ENCODE results near the gene COL4A1.

Gene COL4A1

GRCh38 chr13:110239280-110240125 is 67.5 kb downstream of the COL4A1 start:
- no peak for DNase-seq

- DNase-seq = no peak
Observed at GRCh38 chr13:110238818-110239195, 68.2 kb downstream of the COL4A1 start.

- DNase-seq = no peak
Observed at GRCh38 chr13:110237875-110238817, 68.8 kb downstream of the COL4A1 start.

GRCh38 chr13:110236831-110237261 is 70.1 kb downstream of the COL4A1 start:
- DNase-seq = no peak

DNA sequence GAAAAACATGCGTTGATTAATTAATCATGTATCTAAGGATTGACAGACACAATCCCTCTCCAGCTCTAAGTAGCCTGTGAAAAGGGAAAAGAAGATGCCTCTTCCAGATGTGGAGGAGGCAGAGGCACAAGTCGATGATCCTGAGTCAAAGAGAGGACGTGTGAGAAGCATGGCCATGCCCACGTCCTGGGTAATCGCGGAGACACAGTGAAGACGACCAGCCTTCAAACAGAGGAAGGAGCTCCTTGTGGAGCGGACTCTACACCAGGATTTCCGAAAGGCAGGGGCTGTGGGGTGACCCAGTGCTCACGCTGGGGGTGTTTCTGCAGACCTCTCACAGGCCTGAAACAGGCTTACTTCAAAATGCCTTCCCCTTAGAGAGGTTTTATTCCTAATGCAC is 70.5 kb downstream of the COL4A1 start:
- DNase-seq = no peak

DNA sequence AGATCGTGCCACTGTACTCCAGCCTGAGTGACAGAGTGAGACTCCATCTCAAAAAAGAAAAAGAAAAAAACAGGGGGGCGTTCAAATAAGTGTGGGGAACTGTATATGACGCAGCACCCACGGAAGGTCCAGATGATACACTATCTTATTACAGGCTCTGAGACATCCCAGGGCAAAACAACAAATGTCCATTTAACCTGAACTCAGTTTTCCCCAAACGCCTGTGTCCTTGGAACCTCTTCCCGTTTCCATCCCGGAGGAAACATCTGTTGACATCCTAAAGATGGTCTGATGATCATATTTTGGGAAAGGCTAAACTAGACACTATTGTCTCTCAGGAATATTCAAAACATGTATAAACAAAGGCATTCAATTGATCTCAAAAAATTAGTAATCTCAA is 72.4 kb downstream of the COL4A1 start:
- DNase-seq = no peak

GRCh38 chr13:110233951-110234280 is 73.0 kb downstream of the COL4A1 start:
- DNase-seq = no peak

- DNase-seq = no peak
Observed at GRCh38 chr13:110233181-110233950, 73.6 kb downstream of the COL4A1 start.

DNA sequence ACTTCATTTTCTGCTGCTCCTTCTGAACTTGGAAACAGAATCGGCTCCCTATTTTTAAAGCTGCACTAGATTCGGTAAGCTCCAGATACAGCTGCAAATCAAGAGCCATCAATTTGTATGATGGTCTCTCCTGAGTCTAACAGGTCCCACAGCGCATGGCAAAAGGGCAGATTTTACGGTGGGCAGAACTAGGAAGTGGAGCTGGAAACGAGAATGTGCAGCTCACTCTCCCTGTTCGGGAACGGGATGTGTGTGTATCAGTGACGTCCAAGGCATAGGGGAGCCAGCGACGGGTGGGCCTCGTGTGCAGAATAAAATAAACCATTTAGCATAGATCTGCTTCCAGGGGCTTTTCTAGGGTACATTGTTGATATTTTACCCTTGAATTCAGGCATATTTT is 74.2 kb downstream of the COL4A1 start:
- no peak for DNase-seq

GRCh38 chr13:110232142-110232541 is 74.8 kb downstream of the COL4A1 start:
- no peak for DNase-seq

DNA sequence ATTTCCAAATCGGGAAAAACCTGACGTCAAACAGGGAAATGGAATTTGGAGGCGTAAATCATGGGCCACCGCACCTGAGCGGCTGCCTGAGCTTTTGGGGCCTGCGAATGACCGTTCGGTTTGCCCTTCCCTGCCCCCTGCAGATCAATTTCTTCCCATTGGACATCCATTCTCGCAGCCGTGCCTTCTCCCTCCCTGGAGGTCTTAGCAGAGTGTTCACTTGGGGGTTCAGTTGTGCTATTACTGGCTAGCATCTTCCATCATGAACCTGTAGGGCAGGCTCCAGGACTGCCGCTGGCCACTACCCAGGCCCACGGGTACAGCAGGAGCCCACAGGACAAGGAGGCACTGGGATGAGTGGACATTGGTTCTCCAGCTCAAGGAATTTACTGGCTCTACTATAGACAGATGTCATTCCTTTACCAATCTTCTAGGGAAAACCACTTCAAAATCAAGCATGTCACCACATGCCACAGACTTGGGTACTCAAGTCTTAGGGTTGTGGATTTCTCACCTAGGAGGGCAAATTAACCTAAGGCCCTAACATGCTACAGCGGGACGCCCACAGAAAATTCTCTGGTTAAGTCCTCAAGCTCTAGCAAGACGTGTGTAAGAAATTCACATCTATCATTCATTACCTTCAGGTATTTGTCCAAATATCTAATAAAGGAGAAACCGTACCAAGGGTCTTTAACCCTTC is 75.5 kb downstream of the COL4A1 start:
- no peak for DNase-seq

- DNase-seq = no peak
Observed at GRCh38 chr13:110230661-110231347, 76.2 kb downstream of the COL4A1 start.

DNA sequence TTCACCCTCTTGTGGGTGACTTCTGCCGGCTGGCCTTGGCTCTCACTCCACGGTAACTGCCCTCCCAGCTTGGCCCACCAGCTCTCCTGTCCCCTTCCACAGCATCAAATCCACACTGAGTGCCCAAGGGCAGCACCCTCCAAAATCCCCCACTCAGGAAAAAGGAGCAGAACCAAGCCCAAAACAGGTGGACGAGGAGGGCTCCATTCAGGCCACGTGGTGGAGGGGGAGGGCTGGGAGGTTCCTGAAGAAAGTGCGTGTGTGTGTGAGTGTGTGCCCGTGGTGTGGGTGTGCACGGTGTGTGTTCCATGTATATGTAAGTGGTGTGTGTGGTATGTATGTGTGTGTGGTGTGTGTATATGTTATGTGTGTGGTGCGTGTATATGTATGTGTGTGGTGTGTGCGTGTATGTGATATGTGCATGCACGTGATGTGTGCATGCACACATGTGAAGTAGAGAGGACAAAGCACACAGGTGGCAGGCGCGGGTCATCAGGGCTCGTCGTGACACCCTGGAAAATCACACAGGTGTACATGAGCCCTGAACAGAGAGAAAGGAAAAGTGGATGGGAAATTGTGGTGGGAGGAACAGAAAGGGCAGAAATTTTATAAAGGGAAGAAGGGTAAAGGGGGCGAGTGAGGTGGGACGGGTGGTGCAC is 76.9 kb downstream of the COL4A1 start:
- DNase-seq = no peak

GRCh38 chr13:110228936-110229904 is 77.7 kb downstream of the COL4A1 start:
- DNase-seq = no peak

DNA sequence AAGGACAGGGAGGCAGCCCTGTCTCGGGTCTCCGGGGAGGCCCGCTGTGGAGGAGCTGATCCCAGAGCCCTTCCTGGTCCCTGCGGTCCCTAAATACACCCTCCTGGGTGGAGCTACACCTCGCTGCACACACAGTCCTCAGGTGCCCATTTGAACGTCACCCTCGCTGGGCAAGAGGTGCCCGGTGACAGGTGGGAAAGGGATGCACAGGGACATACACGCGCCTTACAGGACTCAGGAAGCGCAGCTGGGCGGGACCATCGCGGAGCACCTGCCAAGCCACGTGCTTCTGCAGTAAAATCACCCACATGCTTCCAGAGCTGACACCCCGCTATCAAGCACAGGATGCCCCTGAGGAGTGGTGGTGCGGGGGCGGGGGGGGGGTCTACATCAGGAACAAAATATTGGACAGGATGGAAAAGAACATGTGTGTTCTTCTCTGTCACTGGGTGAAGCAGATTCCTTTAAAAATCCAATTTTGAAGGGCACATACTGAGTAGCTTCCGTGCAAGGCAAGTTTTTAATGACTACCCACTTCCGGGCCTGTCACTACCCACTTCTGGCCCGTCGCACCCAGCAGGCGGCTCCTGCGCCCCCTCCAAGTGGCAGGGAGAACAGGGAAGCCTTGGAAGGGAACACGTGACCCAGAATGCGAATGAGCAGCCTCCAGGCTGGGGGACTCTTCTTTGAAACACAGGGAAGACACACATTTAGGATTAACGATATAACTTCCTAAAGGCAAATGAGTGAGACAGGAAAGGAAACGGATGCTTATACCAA is 78.9 kb downstream of the COL4A1 start:
- no peak for DNase-seq

GRCh38 chr13:110227416-110227815 is 79.5 kb downstream of the COL4A1 start:
- DNase-seq = no peak

All from anterior cingulate cortex (tissue), 58 donors.